Uterus (tissue), 4 donors: Measurements from ENCODE around the gene APOM. TPM values are rescaled to one million over a fixed set of nuclear protein-coding genes. Genes with fewer than 3 reads are reported as not detected.

Experiments
- DNase-seq, 2 donors: peaks; one replicate each; pipeline ENCODE4 v3.0.0-alpha.2; 2019 to 2020
- H3K27ac ChIP-seq, 2 donors: fragments of 200-600 bp; sonication (generic); 1 replicate in 1 of 2; 2 replicates in 1 of 2; pipeline ENCODE4 v1.5.1; 2016 to 2018
- H3K27me3 ChIP-seq, 2 donors: fragments of 200-600 bp; sonication (generic); one replicate each; pipeline ENCODE4 v1.5.1; 2018 to 2019; ENCODE audit warnings: control low read depth in 1 of 2
- H3K36me3 ChIP-seq, 2 donors: fragments of 200-600 bp; sonication (generic); one replicate each; pipeline ENCODE4 v1.5.1; 2019; ENCODE audit warnings: control low read depth in 1 of 2
- H3K4me1 ChIP-seq, 2 donors: fragments of 200-600 bp; sonication (generic); one replicate each; pipeline ENCODE4 v1.5.1; 2018 to 2019; ENCODE audit warnings: control low read depth in 1 of 2
- H3K4me3 ChIP-seq, 2 donors: fragments of 200-600 bp; sonication (generic); 1 replicate in 1 of 2; 2 replicates in 1 of 2; pipeline ENCODE4 v1.5.1; 2018 to 2019; ENCODE audit warnings: mild to moderate bottlenecking in 1 of 2
- H3K9me3 ChIP-seq, 2 donors: fragments of 200-600 bp; sonication (generic); one replicate each; pipeline ENCODE4 v1.5.1; 2019; ENCODE audit warnings: control low read depth in 1 of 2
- CTCF ChIP-seq, 4 experiments: fragments of 200-600 bp in 2 of 4; fragments of 450-650 bp in 2 of 4; sonication (generic) in 2 of 4; IDR thresholded peaks; one replicate each; pipeline ENCODE4 v1.5.1; 2016 to 2019; ENCODE audit warnings: antibody characterized with exemption in 4 of 4, mild to moderate bottlenecking in 2 of 4, moderate library complexity in 1 of 4
- POLR2A ChIP-seq, 2 donors: fragments of 450-650 bp; IDR thresholded peaks; one replicate each; pipeline ENCODE4 v1.6.1; 2016; ENCODE audit warnings: antibody characterized with exemption in 2 of 2, mild to moderate bottlenecking in 1 of 2, moderate library complexity in 1 of 2
- intact Hi-C: fragments of 100-400 bp; cut with DNase I; formaldehyde crosslinking; loops from one replicate; pipeline ENCODE4 v1.15.1; 2023; ENCODE audit warnings: low total_unique reads
- total RNA-seq, 4 donors: library from RNA; depleted of rRNA in 3 of 4; stranded (reverse); fragments of >200 nt in 3 of 4; gene quantifications; one replicate each; pipeline versions ENCODE4 v1.1.0 to v1.2.4, GENCODE V29; 2014 to 2023
- donor health status: DM: yes; HTN: yes; CAD: no.

The APOM gene
- total RNA-seq, 4 donors from 2014 or later: 1.9 to 2.9 (median 2.6) TPM; not detected in 1

GRCh38 chr6:31690231-31691077 lies 34.8 kb downstream of the APOM start:
- no peaks in the 10 kb centered on the region for H3K4me1 ChIP-seq
- no peak for TF ChIP-seq CTCF (IDR thresholded peaks at IDR 0.05)
- no peak for TF ChIP-seq POLR2A (IDR thresholded peaks at IDR 0.05)
- no peaks in the 10 kb centered on the region for H3K9me3 ChIP-seq
- H3K27ac ChIP-seq: peak overlapping the region; percentile 40 to 44
- no peaks in the 10 kb centered on the region for H3K36me3 ChIP-seq
- intact Hi-C loops: no loop called here
- DNase-seq: no peak
- no peaks in the 10 kb centered on the region for H3K27me3 ChIP-seq
- no peak overlapping the region for H3K4me3 ChIP-seq

GRCh38 chr6:31691078-31691463 lies 35.4 kb downstream of the APOM start:
- intact Hi-C loops: no loop called here
- Histone ChIP-seq H3K27me3 (no peaks in the 10 kb centered on the region), H3K4me3 (no peak overlapping the region), H3K27ac (peak overlapping the region in 1 of 2 donors; percentile 40), H3K36me3 (no peaks in the 10 kb centered on the region), H3K4me1 (no peaks in the 10 kb centered on the region), H3K9me3 (no peaks in the 10 kb centered on the region)
- no peak for DNase-seq
- TF ChIP-seq POLR2A (IDR thresholded peaks at IDR 0.05) (no peak), CTCF (IDR thresholded peaks at IDR 0.05) (no peak)

GRCh38 chr6:31691564-31692108 lies 35.9 kb downstream of the APOM start:
- H3K9me3 ChIP-seq: no peaks in the 10 kb centered on the region
- no peak for DNase-seq
- TF ChIP-seq POLR2A (IDR thresholded peaks at IDR 0.05) (no peak), CTCF (IDR thresholded peaks at IDR 0.05) (no peak)
- no peaks in the 10 kb centered on the region for H3K27me3 ChIP-seq
- no peaks in the 10 kb centered on the region for H3K36me3 ChIP-seq
- no peaks in the 10 kb centered on the region for H3K4me1 ChIP-seq
- H3K4me3 ChIP-seq: no peak overlapping the region
- intact Hi-C loops: no loop called here
- H3K27ac ChIP-seq: no peak overlapping the region

GRCh38 chr6:31692353-31692752 lies 36.7 kb downstream of the APOM start:
- no peak for TF ChIP-seq POLR2A (IDR thresholded peaks at IDR 0.05)
- no peak for TF ChIP-seq CTCF (IDR thresholded peaks at IDR 0.05)
- intact Hi-C loops: no loop called here
- no peak overlapping the region for H3K4me3 ChIP-seq
- H3K4me1 ChIP-seq: no peaks in the 10 kb centered on the region
- DNase-seq: no peak
- no peaks in the 10 kb centered on the region for H3K9me3 ChIP-seq
- H3K27me3 ChIP-seq: no peaks in the 10 kb centered on the region
- H3K27ac ChIP-seq: no peak overlapping the region
- H3K36me3 ChIP-seq: no peaks in the 10 kb centered on the region

- intact Hi-C loops: no loop called here
- Histone ChIP-seq H3K4me3 (no peak overlapping the region), H3K36me3 (no peaks in the 10 kb centered on the region), H3K27me3 (no peaks in the 10 kb centered on the region), H3K27ac (no peak overlapping the region), H3K4me1 (no peaks in the 10 kb centered on the region), H3K9me3 (no peaks in the 10 kb centered on the region)
- TF ChIP-seq POLR2A (IDR thresholded peaks at IDR 0.05) (no peak), CTCF (IDR thresholded peaks at IDR 0.05) (no peak)
- DNase-seq: no peak
Measured at GRCh38 chr6:31692886-31693285, 37.2 kb downstream of the APOM start.
